ENCODE results near the gene CYB561A3. TPM values are rescaled to one million over a fixed set of nuclear protein-coding genes. Genes with fewer than 3 reads are reported as not detected.

The CYB561A3 gene
- total RNA-seq, 1 donor from 2014 or later = 58.4 TPM

GRCh38 chr11:61369372-61370348 lies 8.0 kb upstream of the CYB561A3 start:
- DNase-seq = no peak

- DNase-seq = no peak
Observed at GRCh38 chr11:61368646-61369045, 7.0 kb upstream of the CYB561A3 start.

DNA sequence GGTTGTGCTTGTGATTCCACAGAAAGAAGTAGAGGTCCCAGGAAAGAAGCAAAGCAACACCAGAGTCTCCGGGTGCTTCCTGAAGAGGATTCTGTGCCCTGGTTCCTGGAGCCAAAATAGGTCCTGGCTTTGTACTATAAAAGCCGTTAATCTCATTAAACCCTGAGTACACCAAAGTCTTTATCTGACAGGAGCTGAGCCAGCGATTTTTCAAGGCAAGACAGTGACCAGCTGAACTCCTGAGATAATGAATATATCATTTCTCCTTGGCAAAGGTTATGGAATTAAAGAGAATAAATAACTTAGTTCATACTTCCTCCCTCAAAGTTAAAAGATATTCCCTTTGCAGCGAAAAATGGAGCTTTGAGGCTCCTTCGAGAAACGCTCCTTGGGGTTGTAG lies 5.7 kb upstream of the CYB561A3 start:
- no peak for DNase-seq

DNA sequence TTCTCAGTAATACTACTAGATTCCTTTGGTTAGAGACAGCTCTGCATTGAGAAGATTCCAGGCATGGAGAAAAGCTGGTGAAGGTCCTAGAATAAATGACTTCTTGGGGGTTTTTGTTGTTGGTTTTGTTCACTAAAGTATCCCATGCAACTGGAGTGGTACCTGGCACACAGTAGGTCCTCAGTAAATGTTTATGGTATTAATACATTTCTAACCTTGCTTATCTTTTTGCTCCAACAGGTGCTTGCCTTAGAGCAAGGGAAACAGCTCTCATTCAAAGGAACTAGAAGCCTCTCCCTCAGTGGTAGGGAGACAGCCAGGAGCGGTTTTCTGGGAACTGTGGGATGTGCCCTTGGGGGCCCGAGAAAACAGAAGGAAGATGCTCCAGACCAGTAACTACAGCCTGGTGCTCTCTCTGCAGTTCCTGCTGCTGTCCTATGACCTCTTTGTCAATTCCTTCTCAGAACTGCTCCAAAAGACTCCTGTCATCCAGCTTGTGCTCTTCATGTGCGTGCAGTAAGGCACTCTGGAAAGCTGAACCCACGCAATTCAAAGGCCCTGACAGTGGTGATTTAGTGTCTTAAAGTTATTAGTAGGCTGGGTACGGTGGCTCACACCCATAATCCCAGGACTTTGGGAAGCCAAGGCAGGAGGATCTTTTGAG lies 2.5 kb upstream of the CYB561A3 start:
- DNase-seq = no peak

DNA sequence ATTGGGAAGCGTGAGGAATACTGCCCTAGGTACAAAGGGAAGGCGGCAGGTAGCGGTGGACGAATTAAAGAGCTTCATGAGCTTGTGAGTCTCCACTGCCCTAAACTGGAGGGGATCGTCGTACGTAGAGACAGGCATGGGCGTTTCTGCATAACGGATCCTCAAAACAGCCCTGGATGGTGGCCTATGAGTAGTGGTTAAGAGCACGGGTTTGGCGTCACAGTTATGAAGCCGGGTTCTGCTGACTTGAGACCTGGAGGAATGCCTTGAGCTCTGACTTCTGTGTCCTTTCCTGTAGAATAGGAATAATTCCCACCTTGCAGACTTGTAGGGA lies 827 bp upstream of the CYB561A3 start:
- peak; percentile 69 for DNase-seq

DNA sequence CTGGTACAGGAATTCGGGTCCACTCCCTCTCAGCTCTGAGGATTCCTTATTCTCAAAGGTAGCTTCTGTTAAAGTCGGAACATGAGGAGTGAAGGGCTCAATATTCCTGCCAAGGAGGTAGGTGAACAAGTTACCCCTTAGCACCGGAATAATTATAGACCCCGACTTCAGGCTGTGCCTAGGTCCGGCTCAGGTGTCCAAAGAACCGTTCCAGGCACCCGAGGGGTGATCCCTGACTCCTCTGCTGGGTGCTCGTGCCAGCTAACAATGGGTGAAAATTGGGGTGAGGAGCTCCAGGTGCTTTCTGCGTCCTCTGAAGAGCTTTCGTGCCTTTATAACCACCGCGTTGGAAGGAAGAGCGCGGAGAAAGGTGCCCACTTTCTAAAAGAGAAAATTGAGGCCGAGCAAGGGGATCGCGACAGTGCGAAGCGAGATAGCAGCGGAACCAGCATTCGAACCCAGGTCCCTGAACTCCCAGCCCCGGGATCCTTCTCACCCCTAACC lies 393 bp downstream of the CYB561A3 start:
- peak; percentile 13 for DNase-seq

- DNase-seq = peak; percentile 35
Observed at GRCh38 chr11:61359516-61359915, 2.2 kb downstream of the CYB561A3 start.

DNA sequence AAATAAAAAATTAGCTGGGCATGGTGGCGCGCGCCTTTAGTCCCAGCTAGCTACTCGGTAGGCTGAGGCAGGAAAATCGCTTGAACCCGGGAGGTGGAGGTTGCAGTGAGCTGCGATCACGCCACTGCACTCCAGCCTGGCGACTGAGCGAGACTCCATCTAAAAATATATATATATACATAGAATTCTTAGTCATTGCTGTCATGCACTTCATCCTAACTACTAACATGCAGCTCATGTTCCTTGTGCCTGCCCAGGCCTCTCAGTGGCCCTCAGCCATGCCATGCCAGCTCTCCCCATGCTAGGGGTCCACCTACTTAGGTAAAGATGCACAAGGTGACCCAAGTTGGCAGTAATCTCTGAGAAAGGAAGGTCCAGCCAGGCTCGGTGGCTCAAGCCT lies 3.1 kb downstream of the CYB561A3 start:
- DNase-seq = no peak

- DNase-seq = no peak
Observed at GRCh38 chr11:61357894-61358239, 3.8 kb downstream of the CYB561A3 start.

- DNase-seq = no peak
Observed at GRCh38 chr11:61357233-61357893, 4.3 kb downstream of the CYB561A3 start.

DNA sequence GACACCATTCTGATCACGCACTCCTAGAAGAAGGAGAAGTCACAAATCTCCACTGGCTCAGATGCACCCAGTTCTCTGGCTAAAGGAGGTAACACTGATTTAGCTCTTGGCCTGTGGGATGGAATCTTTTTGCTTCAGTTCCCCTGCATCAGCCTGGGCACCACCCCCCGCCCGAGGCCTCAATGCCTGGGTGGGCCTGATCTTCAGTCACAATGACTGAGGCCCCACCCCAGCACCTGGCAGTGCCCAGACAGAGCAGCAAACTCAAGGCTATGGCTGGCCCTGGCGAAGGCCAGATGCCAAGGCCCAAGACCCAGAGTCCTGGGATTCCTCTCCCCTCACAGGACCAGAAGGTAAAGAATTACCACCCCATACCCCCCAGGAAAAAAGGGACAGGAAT lies 5.0 kb downstream of the CYB561A3 start:
- DNase-seq = no peak

DNA sequence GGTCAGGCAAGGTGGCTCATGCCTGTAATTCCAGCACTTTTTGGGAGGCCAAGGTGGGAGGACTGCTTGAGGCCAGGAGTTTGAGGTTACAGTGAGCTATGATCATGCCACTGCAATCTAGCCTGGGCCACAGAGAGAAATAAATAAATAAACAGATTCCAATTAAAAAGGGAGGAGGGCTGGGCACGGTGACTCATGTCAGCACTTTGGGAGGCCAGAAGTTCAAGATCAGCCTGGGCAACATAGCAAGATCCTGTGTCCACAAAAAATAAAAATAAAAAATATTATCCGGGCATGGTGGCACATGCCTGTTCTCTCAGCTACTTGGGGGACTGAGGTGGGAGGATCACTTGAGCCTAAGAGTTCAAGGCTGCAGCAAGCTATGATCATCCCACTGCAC lies 7.5 kb downstream of the CYB561A3 start:
- no peak for DNase-seq

DNA sequence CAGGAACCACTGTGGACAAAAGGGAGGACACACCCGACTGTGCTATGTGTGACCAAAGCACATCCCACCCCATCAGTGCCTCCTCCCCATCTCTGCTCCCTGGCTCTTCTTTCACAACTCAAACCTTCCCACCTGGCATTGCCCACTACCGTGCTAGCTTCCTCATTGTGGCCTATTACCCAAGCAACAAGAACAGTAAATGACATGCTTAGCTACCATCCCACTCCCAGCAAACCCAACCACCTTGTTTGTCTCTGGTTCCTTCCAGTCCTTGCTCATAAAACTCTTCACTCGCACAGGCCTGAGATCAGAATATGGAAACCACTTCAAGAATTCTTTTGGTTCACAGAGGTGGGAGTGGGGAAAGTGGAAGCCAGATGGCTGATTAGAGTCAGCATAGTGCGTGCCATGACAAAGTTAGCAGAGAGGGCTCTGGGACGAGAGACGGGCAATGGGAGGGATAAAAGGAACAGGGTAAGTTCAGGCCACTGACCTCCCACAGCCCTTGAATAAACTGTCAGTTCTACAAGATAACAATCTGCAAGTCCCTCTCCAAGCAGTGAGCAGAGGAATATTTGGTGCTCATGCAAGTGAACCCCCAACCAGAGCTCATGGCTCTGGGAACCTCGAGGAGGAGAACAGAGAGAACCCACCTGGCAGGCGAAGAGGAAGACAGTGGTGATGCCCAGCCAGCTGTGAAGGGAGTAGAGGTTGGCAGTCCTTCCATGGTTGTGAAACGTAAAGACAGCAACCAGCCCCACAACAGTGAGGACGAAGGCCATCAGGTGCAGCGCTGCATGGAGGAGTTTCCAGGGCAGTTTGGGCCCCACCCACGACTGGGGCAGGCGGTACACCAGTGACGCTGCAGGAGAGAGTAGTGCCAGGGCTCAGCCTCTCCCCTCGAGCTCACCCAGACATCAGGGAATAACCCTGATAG lies 8.3 kb downstream of the CYB561A3 start:
- DNase-seq = no peak

DNA sequence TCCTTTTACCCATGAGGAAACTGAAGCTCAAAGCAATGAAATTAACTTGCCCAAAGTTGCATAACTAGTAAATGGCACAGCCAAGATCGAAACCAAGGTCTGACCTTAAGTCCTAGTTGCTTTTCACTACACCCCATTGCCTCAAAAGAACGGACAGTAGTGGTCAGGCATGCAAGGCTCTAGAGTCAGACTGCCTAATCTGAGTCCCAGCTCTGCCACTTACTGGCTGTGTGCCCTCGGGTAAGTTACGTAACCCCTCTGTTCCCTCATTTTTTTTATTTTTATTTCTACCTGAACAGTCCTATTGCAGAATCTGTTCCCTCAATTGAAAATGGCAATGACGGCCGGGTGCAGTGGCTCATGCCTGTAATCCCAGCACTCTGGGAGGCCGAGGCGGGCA lies 9.6 kb downstream of the CYB561A3 start:
- DNase-seq = no peak

- DNase-seq = no peak
Observed at GRCh38 chr11:61350803-61351202, 10.9 kb downstream of the CYB561A3 start.

DNA sequence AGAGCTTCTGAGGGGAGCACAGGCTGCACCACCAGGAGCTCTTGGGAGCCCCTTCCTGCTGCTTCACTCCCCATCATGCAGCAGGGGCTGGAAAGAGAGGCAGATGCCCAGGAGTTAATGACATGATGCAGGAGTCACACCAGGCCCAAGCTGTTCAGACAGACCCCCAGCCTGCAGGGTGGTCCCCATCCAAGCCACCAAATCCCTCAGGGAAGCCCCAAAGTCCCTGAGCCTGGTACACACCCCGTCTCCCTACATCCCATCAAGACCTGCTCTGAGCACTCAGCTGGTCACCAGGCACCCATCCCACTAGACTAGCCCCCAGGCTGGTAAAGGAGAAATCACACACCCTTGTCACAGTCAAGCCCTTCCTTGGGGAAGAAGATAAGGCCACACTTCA lies 11.3 kb downstream of the CYB561A3 start:
- no peak for DNase-seq

DNA sequence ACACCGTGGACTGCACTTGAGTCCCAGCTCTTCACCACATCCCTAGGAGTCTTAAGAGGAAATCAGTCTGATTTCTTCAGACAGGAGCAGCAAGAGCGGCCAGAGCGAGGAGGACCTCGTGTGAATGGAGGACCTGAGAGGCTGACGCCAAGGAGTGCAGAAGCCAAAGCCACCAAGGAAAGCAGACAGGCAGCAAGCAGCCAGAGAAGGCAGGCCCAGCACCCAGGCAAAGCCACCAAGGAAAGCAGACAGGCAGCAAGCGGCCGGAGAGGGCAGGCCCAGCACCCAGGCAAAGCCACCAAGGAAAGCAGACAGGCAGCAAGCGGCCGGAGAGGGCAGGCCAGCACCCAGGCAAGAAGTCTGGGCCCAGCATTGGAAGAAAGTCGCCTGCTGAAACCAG lies 11.8 kb downstream of the CYB561A3 start:
- no peak for DNase-seq

GRCh38 chr11:61349189-61349751 lies 12.4 kb downstream of the CYB561A3 start:
- no peak for DNase-seq

DNA sequence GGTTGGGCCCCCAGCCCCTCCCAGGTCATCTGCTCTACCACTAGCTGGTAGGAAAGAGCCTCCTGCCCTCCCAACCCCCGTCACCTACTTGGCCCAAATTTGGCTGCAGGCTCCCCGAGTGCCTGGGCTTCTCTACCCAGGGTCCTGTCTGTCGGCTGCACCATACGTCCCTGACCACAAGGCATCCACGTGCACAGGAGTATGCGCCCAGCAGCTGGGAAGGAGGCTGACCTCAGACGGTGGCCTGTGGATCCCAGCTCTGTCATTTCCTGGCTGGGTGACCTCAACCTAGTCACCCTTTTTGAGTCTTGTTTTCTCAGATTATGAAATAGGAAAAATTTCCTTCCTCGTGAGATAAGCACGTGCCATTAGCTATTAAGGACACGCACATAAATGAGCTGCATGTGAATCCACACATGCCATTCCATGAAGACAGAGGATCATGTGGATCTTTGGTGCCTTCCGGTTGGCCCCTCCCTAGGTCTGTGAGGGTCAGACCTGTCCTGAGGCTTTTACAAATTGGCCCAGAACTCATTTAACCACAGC lies 13.7 kb downstream of the CYB561A3 start:
- peak; percentile 93 for DNase-seq

DNA sequence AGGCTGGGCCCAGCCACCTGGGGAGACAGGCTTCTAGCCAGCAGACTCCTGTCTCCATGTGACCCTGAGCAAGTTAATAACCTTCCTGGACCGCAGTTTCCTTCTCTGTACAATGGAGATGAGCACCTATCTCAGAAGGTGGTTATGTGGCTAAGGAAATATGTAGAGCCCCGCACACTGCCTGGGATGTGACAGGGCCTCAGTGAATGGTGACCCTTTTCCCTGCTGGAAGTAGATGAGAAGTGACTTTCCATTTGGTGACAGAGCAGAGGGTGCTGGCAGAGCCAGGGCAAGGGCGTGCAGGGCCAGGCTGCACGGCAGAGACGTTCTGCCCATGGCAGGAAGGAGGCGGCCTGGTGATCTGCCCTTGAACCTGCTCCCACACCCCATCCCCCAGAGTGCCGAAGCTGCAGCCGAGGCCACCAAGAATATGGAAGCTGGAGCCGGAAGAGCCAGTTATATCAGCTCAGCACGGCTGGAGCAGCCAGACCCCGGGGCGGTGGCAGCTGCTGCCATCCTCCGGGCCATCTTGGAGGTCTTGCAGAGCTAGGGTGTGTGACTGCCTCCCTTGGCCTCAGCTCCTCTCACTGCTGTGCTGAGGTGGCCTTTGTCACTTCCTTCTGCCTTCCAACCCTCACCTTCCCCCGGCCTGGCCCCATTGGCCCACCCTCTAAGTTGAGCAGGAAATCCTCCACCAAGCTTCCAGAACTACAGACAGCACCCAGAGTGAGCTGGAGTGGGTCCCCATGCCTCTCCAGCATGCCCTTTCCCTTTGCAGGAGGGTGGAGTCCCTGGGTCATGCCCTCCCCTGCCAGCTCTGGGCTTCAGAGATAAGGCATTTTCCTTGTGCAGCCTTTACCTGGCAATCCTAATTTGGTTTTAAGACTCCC lies 15.5 kb downstream of the CYB561A3 start:
- no peak for DNase-seq

- DNase-seq = no peak
Observed at GRCh38 chr11:61345170-61345610, 16.5 kb downstream of the CYB561A3 start.
